Pons (tissue), 1 donor: ENCODE measurements around the gene NSUN2.

Experiments used
- DNase-seq: peaks from one replicate; pipeline ENCODE4 v3.0.0-alpha.2; 2016; ENCODE audit warnings: low spot score

NSUN2 gene

DNA sequence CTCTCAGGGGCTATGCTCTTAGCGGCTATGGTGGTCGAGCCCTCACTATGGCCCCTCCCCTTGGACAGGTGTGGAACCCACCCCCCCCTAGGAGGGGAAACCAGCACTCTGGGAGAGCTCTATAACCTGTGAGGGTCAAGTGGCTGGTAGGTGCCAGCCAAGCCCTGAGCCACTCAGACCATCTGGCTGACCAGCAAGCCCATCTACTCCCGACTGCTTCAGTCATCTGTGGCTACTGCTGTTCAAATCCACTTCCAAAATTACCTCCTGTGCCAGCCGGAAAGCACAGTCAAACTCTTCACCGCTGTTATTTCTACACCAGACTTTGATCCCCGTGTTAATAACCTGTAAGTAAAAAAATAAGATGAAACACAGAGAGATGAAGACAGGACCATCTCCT is 28.5 kb downstream of the NSUN2 start:
- no peak for DNase-seq

DNA sequence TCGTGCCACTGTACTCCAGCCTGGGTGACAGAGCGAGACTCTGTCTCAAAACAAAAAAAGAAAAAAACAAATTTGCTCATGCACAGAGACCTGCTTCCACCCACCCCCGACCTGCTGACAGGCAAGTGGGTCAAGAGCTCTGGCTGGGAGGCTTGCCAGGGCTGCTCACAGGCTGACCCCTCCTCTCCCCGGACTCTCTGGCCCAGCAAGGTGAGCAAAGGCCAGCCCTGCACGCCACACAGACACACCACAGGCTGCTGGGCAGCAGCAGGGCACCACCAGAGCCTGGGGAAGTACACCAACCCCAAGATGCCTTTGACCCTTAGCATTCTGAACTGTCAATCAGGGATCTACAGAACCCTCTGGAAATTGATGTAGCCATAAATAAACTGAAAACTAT is 29.2 kb downstream of the NSUN2 start:
- no peak for DNase-seq

DNA sequence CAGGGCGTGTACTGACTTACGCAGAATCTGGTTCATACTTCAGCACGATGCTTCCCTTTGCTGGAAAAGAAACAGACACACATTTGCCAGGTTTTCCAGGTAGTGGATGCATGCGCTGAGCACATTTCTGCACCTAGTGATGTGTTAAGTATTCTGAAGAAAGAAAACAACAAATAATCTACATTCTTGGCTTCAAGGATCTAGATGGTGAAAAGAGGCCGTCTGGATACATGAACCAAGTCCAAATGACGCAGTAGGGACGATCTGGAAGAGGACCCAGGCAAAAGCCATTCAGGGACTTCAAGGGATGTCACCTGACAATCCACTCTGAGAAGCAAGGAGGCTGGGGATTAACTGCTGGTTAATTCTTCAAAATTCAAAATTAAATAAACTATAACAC is 30.4 kb downstream of the NSUN2 start:
- no peak for DNase-seq

- no peak for DNase-seq
Observed at GRCh38 chr5:6601816-6602215, 31.0 kb downstream of the NSUN2 start.

GRCh38 chr5:6601271-6601670 is 31.6 kb downstream of the NSUN2 start:
- no peak for DNase-seq

DNA sequence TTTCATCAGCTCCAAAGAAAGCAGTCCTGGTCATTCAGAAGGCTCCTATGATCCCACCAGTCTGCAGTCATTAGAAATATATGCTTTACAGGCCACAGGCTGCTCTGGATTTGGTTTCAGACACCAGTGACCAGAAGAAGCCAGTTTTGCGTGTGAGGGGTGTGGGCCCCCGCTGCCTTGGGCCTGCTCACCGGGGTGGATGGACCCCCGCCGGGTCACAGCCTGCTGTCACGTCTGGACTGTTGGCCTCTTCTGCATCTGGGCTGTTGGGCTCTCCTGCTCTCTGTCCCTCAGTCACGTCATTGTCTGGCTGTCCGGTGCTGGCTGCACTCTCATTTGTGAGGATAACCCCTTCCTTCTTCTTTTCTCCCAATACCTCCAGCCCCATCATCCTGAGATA is 33.1 kb downstream of the NSUN2 start:
- no peak for DNase-seq

DNA sequence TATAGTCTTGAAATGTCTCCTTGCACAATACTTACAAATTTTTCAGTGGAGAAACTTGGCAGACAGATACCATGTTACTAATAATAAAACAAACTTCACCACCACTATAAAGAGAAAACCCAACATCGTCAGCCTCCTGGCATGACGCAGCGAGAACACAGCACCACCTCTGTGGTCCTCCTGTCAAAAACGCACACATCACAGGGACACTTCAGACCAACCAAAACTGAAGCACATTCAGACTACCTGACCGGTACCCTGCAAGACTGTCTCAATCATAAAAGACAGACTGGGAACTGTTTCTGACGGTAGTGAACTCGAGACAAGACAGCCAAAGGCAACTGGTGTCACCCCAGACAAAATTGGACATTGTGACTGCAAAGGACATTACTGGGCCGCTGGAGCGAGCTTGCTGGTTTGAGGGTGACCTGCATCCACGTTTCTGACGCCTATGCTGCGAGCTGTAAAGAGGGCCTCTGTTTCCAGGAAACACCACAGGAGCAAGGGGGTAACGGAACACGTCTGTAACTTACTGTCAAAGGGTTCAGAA is 34.4 kb downstream of the NSUN2 start:
- DNase-seq = no peak

- DNase-seq = no peak
Observed at GRCh38 chr5:6597557-6597956, 35.3 kb downstream of the NSUN2 start.

DNA sequence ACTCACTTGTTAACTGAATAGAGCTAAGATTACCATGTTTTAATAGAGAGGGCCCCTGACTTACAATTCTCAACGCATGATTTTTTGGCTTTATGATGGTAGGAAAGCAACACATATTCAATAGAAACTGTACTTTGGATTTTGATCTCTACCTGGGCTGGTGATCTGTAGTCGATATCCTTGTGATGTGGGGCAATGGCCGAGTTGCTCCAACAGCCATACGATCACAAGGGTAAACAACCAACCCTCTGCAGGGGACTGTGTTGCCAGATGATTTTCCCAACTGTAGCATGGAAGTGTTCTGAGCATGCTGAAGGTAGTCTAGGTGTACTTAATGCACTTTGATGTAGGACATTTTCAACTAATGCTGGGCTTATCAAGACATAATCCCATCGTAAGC is 36.5 kb downstream of the NSUN2 start:
- no peak for DNase-seq

DNA sequence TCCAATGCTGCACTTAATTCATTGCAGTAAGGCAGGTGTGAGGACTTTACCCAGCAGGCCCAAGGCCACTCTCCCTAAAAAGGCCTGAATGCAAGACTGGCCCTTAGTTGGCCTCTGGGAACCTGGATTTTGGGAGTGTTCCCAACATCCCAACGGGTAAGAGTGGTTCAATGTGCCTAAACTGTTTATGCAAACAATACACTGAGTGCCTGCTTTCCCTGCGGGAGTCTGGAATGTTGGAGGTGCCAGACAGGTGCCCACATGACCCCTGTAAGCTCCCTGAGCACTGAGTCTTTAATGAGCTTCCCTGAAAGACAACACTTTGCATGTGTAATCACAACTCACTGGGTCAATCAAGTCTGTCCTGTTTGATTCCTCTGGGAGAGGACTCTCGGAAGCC is 37.4 kb downstream of the NSUN2 start:
- DNase-seq = no peak

GRCh38 chr5:6594066-6594465 is 38.8 kb downstream of the NSUN2 start:
- DNase-seq = no peak

GRCh38 chr5:6593148-6594016 is 39.5 kb downstream of the NSUN2 start:
- DNase-seq = no peak

DNA sequence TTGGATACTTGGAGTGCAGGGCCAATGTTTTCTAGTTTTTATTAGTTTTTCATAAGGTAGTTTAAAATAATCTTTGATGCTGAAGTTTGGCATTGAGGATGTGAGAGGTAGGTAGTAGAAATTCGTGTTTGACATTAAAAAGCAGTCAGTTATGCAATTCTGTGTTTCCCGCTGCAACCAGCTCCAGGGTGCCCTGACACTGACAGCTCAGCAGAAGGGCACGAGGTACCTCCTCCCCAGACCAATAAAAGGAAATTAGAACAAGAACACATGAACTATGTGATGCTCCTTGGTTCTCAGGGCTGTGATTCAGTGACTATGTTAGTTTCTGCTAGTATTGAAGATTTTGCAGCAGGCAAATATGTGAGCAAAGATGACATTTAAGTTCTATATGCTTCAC is 40.2 kb downstream of the NSUN2 start:
- DNase-seq = no peak

DNA sequence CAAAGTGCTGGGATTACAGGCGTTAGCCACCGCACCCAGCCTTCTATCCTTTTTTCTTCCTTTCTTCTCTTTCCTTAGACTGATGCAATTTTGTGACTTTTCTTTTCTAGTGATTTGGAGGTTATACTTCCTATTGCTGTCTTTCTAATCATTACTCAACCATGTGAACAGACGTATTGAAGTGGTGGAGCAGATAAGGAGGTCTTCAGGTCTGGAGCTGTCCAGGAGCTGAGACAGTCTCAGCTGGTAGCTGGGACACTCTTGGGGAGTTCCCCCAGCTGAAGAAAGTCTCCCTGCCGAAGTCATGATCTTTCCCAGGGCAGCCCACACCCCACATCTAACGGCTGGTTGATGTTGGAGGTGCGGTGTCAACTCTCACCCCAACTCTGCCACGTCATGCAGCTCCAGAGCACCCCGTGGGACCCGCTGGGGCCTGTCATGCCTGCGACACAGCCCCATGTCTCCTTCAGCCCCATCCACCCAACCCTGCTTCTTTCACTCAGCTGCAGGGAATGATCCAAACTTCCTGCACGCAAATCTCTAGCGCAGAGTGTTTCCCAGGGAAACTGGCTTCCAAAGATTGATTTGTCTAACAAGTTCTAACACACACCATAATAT is 41.1 kb downstream of the NSUN2 start:
- no peak for DNase-seq

- no peak for DNase-seq
Observed at GRCh38 chr5:6590581-6590980, 42.3 kb downstream of the NSUN2 start.

- DNase-seq = no peak
Observed at GRCh38 chr5:6587171-6587570, 45.7 kb downstream of the NSUN2 start.

- no peak for DNase-seq
Observed at GRCh38 chr5:6586647-6587042, 46.2 kb downstream of the NSUN2 start.

- no peak for DNase-seq
Observed at GRCh38 chr5:6585939-6586646, 46.8 kb downstream of the NSUN2 start.

DNA sequence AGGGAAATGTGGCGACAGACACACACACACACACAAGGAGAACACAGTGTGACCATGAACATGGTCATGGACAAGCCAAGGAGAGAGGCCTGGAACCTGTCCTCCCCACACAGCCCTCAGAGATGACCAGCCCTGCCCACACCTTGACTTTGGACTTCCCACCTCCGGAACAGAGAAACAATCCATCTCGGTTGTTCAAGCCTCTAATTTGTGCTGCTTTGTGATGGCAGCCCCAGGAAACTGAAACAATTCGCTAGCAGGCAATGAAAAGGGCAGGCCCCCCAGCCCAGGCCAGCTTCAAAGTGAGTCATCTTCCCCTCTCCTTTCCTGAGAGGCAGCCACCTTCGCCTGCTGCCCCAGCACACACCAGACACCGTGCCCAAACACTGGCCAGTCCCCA is 47.7 kb downstream of the NSUN2 start:
- no peak for DNase-seq

- DNase-seq = no peak
Observed at GRCh38 chr5:6584727-6585126, 48.1 kb downstream of the NSUN2 start.

DNA sequence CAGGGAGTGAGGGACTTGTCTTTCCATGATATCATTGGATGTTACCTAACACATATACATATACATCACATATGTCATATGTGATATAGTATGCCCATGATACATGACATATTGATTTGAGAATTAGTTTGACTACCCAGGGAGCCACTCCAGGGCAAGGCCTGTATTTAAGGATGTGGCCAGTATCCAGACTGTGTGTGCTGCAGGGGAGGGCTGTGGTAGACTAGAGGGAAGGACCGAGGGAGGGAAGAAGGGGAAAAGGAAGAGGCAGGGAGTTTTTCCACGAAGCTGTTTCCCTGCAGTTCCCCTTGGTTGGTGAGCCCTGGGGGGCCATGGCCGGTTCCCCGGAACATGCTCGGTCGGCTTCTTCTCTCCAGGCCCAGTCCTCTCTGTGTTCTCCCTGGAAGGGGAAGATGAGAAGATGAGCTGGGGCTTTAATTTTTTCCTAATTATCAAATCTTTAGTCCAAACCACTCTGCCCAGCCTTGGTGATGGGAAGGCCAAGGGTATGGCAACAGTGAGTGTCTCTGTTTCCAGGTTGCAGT is 48.7 kb downstream of the NSUN2 start:
- no peak for DNase-seq

GRCh38 chr5:6583049-6583880 is 49.6 kb downstream of the NSUN2 start:
- no peak for DNase-seq
